ENCODE results near the gene PQBP1.
"Not testable (repeated sequence)": the region's sequence is repeated elsewhere in the genome, so short reads cannot be mapped to it uniquely, and the experiment has no call there.

Gene PQBP1

DNA sequence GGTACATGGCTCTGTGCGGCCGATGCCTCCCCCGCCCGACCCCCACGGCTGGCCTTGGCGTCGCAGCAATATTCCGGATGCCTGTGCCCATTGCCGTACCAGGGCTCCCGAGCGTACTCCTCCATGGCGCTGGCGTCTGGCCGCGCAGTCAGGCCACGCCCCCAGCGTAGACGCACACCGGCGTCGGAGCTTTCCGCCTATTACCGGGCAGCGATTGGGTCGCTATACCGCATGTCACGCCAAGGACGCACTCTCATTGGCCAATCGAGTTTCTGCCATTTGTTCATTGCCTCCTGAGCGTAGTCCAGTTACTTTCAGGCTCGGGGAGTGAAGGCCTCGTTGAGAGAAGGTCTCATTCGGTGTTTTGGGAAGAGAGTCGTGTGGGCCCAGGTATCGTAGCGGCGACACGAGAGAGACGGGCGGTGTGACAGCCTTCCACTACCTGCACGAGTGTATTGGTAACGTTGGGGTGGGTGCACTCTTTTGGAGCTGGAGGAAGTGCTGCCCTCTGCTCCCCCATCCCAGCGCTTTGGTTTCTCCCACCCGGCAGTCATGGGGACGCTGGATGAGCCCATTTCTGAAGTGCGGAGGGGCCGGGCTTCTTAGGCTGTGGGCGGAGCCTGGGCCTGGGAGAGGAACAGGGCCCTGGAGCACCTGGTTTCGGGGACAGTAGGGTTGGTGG, at the start of gene PQBP1, which contains the start of gene TIMM17B:
Gene PQBP1 (plus strand): TSS at position 306 of the 682 bp plus-strand sequence. CDS start 580 bp downstream, outside the sequence.
Gene TIMM17B (minus strand): TSS at position 144 of the 682 bp plus-strand sequence. CDS start 19 bp downstream, at position 125.
- TF ChIP-seq, protein P1, sequence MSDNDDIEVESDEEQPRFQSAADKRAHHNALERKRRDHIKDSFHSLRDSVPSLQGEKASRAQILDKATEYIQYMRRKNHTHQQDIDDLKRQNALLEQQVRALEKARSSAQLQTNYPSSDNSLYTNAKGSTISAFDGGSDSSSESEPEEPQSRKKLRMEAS (IDR thresholded peaks at IDR 0.05; ENCODE audit: low read depth, low read length), result peak; percentile 51
- TF ChIP-seq MYC (IDR thresholded peaks at IDR 0.05; ENCODE audit: low read depth, low read length) (no peak; the same call in 1 of the 2 replicates), CTCF (IDR thresholded peaks at IDR 0.05; ENCODE audit: low read depth, low read length) (no peak), POLR2A (IDR thresholded peaks at IDR 0.05; ENCODE audit: extremely low read depth, insufficient read length) (peak; percentile 76)
- DNase-seq (ENCODE audit: low read depth), result peak; percentile 96
- peak within 1 kb of the TSS; percentile 66 for H3K4me3 ChIP-seq (ENCODE audit: low read depth, low read length)

DNA sequence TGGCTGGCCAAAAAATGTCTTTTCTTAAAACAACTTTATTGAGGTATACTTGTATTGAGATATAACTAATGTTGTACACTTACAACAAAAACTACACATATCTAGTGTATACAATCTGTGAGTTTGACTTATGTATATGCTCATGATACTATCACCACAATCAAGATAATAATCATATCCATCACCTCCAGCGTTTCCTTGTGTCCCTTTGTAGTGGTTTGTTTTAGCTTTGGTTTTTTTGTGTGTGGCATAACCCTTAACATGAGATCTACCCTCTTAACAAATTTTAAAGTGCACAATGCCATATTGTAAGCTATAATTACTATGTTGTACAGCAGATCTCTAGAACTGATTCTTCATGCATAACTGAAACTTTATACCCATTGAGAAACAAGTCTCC, 48.9 kb upstream of the PQBP1 start:
- TF ChIP-seq CTCF (IDR thresholded peaks at IDR 0.05; ENCODE audit: low read depth, low read length) (no peak), MYC (IDR thresholded peaks at IDR 0.05; ENCODE audit: low read depth, low read length) (no peak)
- TF ChIP-seq, protein P1 (IDR thresholded peaks at IDR 0.05; ENCODE audit: low read depth, low read length), result no peak
- no peak overlapping the region for H3K4me3 ChIP-seq (ENCODE audit: low read depth, low read length)
- DNase-seq (ENCODE audit: low read depth), result no peak

GRCh38 chrX:48852857-48853256, 44.9 kb upstream of the PQBP1 start:
- TF ChIP-seq, protein P1 (IDR thresholded peaks at IDR 0.05; ENCODE audit: low read depth, low read length), result no peak
- no peak for TF ChIP-seq MYC (IDR thresholded peaks at IDR 0.05; ENCODE audit: low read depth, low read length)
- TF ChIP-seq POLR2A (IDR thresholded peaks at IDR 0.05; ENCODE audit: extremely low read depth, insufficient read length), result no peak
- TF ChIP-seq CTCF (IDR thresholded peaks at IDR 0.05; ENCODE audit: low read depth, low read length), result no peak
- no peak overlapping the region for H3K4me3 ChIP-seq (ENCODE audit: low read depth, low read length)
- DNase-seq (ENCODE audit: low read depth), result no peak

DNA sequence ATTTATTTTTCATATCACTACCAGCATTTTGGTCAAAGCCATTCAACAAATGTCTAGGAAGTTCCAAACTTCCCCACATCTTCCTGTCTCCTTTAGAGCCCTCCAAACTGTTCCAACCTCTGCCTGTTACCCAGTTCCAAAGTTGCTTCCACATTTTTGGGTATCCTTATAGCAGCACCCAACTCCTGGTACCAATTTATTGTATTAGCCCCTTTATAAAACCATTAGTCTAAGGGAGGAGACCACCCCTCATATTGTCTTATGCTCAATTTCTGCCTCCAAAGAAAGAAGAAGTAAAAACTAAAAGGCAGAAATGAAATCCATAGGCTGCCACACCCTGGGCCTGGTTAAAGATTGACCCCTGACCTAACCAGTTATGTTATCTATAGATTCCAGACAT, 44.2 kb upstream of the PQBP1 start:
- H3K4me3 ChIP-seq (ENCODE audit: low read depth, low read length); DNase-seq (ENCODE audit: low read depth): not testable (repeated sequence)

GRCh38 chrX:48854121-48854804, 43.5 kb upstream of the PQBP1 start:
- H3K4me3 ChIP-seq (ENCODE audit: low read depth, low read length); DNase-seq (ENCODE audit: low read depth): not testable (repeated sequence)

GRCh38 chrX:48854898-48855297, 42.8 kb upstream of the PQBP1 start:
- DNase-seq (ENCODE audit: low read depth), result peak; percentile 5
- H3K4me3 ChIP-seq (ENCODE audit: low read depth, low read length), result no peak overlapping the region
- TF ChIP-seq MYC (IDR thresholded peaks at IDR 0.05; ENCODE audit: low read depth, low read length) (no peak), POLR2A (IDR thresholded peaks at IDR 0.05; ENCODE audit: extremely low read depth, insufficient read length) (no peak), CTCF (IDR thresholded peaks at IDR 0.05; ENCODE audit: low read depth, low read length) (no peak)
- TF ChIP-seq, protein P1 (IDR thresholded peaks at IDR 0.05; ENCODE audit: low read depth, low read length), result no peak
